ENCODE measurements around the gene NIT1. TPM values are rescaled to one million over a fixed set of nuclear protein-coding genes. Genes with fewer than 3 reads are reported as not detected.

The NIT1 gene, protein sequence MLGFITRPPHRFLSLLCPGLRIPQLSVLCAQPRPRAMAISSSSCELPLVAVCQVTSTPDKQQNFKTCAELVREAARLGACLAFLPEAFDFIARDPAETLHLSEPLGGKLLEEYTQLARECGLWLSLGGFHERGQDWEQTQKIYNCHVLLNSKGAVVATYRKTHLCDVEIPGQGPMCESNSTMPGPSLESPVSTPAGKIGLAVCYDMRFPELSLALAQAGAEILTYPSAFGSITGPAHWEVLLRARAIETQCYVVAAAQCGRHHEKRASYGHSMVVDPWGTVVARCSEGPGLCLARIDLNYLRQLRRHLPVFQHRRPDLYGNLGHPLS
- total RNA-seq: 10 to 100 TPM; 28.1 to 42.7 (median 34.7) TPM
- 10 to 100 TPM; 25.8 to 34.3 TPM for polyA plus RNA-seq
- long read RNA-seq, donor 1, transcript NIT1-203 (7 exons, 1,362 nt): major isoform, 25 of 45 reads
- long read RNA-seq, donor 1, partial matches to known transcripts: 1 of 45 reads
- long read RNA-seq, donor 1, other reads (novel, unspliced or antisense): 12 of 45 reads
- long read RNA-seq, donor 2, transcript NIT1-203 (7 exons, 1,362 nt): major isoform, 100 of 136 reads
- long read RNA-seq, donor 2, partial matches to known transcripts: 2 of 136 reads
- long read RNA-seq, donor 2, other reads (novel, unspliced or antisense): 29 of 136 reads
- long read RNA-seq, donor 3, transcript NIT1-203 (7 exons, 1,362 nt): major isoform, 27 of 48 reads
- long read RNA-seq, donor 3, partial matches to known transcripts: 7 of 48 reads
- long read RNA-seq, donor 3, other reads (novel, unspliced or antisense): 10 of 48 reads

DNA sequence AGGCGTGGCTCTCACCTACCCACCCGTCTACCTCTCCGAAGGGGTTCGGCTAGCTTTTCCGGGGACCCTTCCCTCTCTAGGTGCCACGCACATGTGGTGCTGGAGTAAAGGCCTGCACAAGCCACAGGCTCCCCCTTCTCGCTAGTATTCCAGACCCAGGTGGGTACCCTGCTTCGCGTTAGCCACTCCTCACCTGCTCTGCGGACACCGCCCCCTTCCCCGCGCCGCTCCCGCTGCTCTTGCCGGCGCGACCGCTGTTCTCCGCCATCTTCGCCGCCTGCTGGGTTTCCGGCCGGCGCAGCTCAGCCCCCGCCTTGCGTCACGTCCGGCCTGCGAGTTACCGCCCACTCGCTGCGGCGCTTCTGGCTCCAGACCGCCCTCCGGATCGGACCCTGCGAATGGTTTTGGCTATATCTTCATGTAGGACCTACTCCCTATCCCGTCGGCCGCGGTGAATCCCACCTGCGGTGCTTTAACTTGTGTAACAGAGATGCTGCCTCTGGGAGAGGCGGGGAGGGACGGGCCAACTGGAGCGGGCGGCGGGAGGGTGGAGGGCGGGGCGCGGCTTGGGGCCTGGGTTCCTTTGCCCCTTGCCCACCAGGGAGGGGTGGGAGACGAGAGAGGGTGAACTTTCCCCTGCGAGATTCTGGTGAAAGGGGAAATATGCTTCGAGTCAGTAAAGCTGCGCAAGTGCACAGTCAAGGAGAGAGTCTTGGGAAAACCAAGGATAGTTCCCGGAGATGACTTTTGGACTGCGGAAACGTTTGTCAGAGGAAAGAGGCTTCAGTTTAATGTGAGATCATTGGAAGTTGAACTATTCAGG lies at the start of gene NIT1, which contains the start of gene PFDN2:
TSS of gene NIT1 (plus strand) at position 347 of the 823 bp plus-strand sequence. CDS start at position 419, 72 bp downstream.
TSS of gene PFDN2 (minus strand) at position 279 of the 823 bp plus-strand sequence. CDS start at position 268, 11 bp downstream.
- Histone ChIP-seq H3K36me3 (peaks cover 0 to 54% (median 33%) of the 10 kb centered on the region in 9 donors), H3K4me3 (peak within 1 kb of the TSS; percentile 73 to 100 (median 94)), H3K4me1 (peaks cover 5 to 84% (median 45%) of the 10 kb centered on the region in 12 donors), H3K27ac (peak within 1 kb of the TSS; percentile 77 to 97 (median 92)), H3K27me3 (no peaks in the 10 kb centered on the region), H3K9me3 (no peaks in the 10 kb centered on the region)
- ATAC-seq (peak; percentile 86 to 94 (median 90)), DNase-seq (peak; percentile 90 to 92 (median 90))
- intact Hi-C loops (cut with DNase I): loop anchor here in 5 of 10 donors (1.0 to 2.0 kb wide), 3 partner anchors 14 to 73 kb away; partner anchors contain the start of genes DEDD (in 4 of the 5) and USF1 (in 1 of the 5)
- peak; percentile 16 to 78 for TF ChIP-seq POLR2A (IDR thresholded peaks at IDR 0.05)
- TF ChIP-seq, protein P1, sequence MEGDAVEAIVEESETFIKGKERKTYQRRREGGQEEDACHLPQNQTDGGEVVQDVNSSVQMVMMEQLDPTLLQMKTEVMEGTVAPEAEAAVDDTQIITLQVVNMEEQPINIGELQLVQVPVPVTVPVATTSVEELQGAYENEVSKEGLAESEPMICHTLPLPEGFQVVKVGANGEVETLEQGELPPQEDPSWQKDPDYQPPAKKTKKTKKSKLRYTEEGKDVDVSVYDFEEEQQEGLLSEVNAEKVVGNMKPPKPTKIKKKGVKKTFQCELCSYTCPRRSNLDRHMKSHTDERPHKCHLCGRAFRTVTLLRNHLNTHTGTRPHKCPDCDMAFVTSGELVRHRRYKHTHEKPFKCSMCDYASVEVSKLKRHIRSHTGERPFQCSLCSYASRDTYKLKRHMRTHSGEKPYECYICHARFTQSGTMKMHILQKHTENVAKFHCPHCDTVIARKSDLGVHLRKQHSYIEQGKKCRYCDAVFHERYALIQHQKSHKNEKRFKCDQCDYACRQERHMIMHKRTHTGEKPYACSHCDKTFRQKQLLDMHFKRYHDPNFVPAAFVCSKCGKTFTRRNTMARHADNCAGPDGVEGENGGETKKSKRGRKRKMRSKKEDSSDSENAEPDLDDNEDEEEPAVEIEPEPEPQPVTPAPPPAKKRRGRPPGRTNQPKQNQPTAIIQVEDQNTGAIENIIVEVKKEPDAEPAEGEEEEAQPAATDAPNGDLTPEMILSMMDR (IDR thresholded peaks at IDR 0.05): peak in 3 of 12 donors; percentile 12 to 19 (median 13)
- 0 to 2% (median 0%) methylated on average over 47 to 58 of the region's 58 CpGs for WGBS, 4 donors

GRCh38 chr1:161068306-161069234 lies 49.3 kb upstream of the NIT1 start:
- intact Hi-C loops (cut with DNase I): no loop called here
- no peaks in the 10 kb centered on the region for H3K9me3 ChIP-seq
- ATAC-seq: peak; percentile 68 to 90 (median 82)
- peak overlapping the region in 9 of 12 donors; percentile 27 to 72 (median 46) for H3K4me3 ChIP-seq
- H3K27me3 ChIP-seq: peaks cover 0 to 9% (median 0%) of the 10 kb centered on the region in 9 donors
- WGBS, 4 donors: 65 to 72% (median 71%) methylated on average over 10 of the region's 10 CpGs
- peaks cover 0 to 14% (median 0%) of the 10 kb centered on the region in 9 donors for H3K36me3 ChIP-seq
- peak overlapping the region in 11 of 12 donors; percentile 13 to 95 (median 55) for H3K27ac ChIP-seq
- peaks cover 0 to 48% (median 0%) of the 10 kb centered on the region in 12 donors for H3K4me1 ChIP-seq
- peak; percentile 68 to 77 (median 75) for DNase-seq
- TF ChIP-seq POLR2A (IDR thresholded peaks at IDR 0.05): no peak
- TF ChIP-seq, protein P1 (IDR thresholded peaks at IDR 0.05): no peak

GRCh38 chr1:161069241-161069640 lies 48.7 kb upstream of the NIT1 start:
- intact Hi-C loops (cut with DNase I): no loop called here
- 78 to 88% (median 87%) methylated on average over 9 of the region's 9 CpGs for WGBS, 4 donors
- H3K36me3 ChIP-seq: peaks cover 0 to 14% (median 0%) of the 10 kb centered on the region in 9 donors
- DNase-seq: no peak
- H3K27me3 ChIP-seq: peaks cover 0 to 9% (median 0%) of the 10 kb centered on the region in 9 donors
- no peaks in the 10 kb centered on the region for H3K9me3 ChIP-seq
- H3K4me1 ChIP-seq: peaks cover 0 to 46% (median 0%) of the 10 kb centered on the region in 12 donors
- peak overlapping the region in 11 of 12 donors; percentile 13 to 95 (median 55) for H3K27ac ChIP-seq
- no peak for ATAC-seq
- H3K4me3 ChIP-seq: peak overlapping the region in 10 of 12 donors; percentile 27 to 72 (median 43)
- TF ChIP-seq, protein P1 (IDR thresholded peaks at IDR 0.05): no peak
- no peak for TF ChIP-seq POLR2A (IDR thresholded peaks at IDR 0.05)
